ENCODE data around the gene IFNLR1. TPM values are rescaled to one million over a fixed set of nuclear protein-coding genes. Genes with fewer than 3 reads are reported as not detected.

Gene IFNLR1
- total RNA-seq, 1 experiment from 2014 or later, result 9.6 TPM

DNA sequence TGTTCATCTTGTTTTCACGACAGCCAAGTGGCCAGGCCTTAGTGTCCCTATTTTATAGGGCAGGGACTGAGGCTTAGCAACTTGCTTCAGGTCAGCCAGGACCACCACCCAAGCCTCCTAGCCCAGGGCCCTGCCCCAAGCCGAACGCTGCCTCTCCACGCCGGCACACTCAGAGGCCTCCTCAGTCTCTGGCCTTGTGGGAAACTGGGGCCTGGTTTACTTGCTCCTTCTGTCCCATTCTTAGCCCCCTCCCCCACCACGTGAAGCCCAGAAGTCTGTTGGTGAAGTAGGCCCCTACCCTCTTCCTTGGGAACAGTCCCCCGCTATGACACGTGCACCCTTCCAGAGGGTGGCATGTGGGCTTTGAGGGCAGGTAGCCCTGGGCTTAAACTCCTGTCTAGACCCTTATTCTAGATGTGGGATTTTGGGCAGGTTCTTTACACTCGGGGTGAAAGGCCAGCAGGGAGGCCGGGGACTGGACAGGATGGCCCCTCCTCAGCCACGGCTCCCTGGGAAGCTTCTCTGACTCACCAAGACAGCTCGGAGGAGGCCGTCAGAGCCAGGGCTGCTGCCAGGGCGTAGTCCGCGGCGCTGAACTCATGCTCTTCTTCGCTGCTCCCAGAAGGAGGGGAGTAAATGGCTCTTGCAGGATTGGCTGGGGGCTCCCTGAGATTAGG, 79.5 kb downstream of the IFNLR1 start:
- Mint-ChIP-seq H3K36me3 (ENCODE audit: insufficient read depth in 1 of 3, low read depth in 3 of 3) (no peaks in the 10 kb centered on the region), H3K9me3 (no peaks in the 10 kb centered on the region), H3K27ac (peak overlapping the region in 2 of 3 experiments; percentile 40 to 53; a peak in 3 of 7 replicates), H3K27me3 (ENCODE audit: low read depth) (peaks cover 9% of the 10 kb centered on the region), H3K4me1 (peaks cover 16 to 36% of the 10 kb centered on the region in 2 experiments), H3K4me3 (no peak overlapping the region)
- Histone ChIP-seq H3K79me2 (ENCODE audit: insufficient read depth, low read length) (no peaks in the 10 kb centered on the region), H2BK20ac (ENCODE audit: low read depth, low read length, poor library complexity, severe bottlenecking) (no peak overlapping the region), H3K4me1 (ENCODE audit: insufficient read depth, low read length) (no peaks in the 10 kb centered on the region), H4K20me1 (ENCODE audit: control insufficient read depth, insufficient read depth, insufficient read length) (no peaks in the 10 kb centered on the region), H2BK5ac (ENCODE audit: insufficient read length, low read length) (no peak overlapping the region), H2AK5ac (ENCODE audit: insufficient read length, low read length) (no peak overlapping the region), H3K14ac (ENCODE audit: insufficient read depth, low read length) (no peak overlapping the region), H3K18ac (ENCODE audit: insufficient read length, low read depth, low read length) (no peak overlapping the region), H3K79me1 (ENCODE audit: insufficient read depth, low read depth, low read length, poor library complexity, severe bottlenecking) (no peaks in the 10 kb centered on the region), H3K4ac (ENCODE audit: low read depth, low read length) (no peak overlapping the region), H3T11ph (ENCODE audit: low read length) (no peak overlapping the region), H2BK120ac (ENCODE audit: low read depth, low read length, poor library complexity, severe bottlenecking) (no peak overlapping the region), H3K9ac (ENCODE audit: extremely low read depth, insufficient read length, low read length) (no peak overlapping the region), H2AFZ (ENCODE audit: low read length) (no peak overlapping the region), H3K4me2 (ENCODE audit: insufficient read depth, insufficient read length, low read length) (no peak overlapping the region), H3K27me3 (ENCODE audit: insufficient read depth, low read length) (no peaks in the 10 kb centered on the region), H3K23ac (ENCODE audit: insufficient read length, low read depth, low read length) (no peak overlapping the region), H2BK15ac (ENCODE audit: low read depth, low read length) (no peak overlapping the region), H4K8ac (replicated peaks; ENCODE audit: insufficient read length, low read depth, low read length) (no peak overlapping the region), H4K91ac (ENCODE audit: insufficient read length, low read depth, low read length) (no peak overlapping the region), H3K9me3 (ENCODE audit: control insufficient read depth, low read depth, low read length) (no peaks in the 10 kb centered on the region), H3K56ac (ENCODE audit: insufficient read length, low read depth, low read length) (no peak overlapping the region), H3K27ac (ENCODE audit: insufficient read length, low read depth, low read length) (no peak overlapping the region), H4K5ac (ENCODE audit: insufficient read length, low read depth, low read length) (no peak overlapping the region), H2BK12ac (ENCODE audit: insufficient read length, low read depth, low read length) (no peak overlapping the region), H3K23me2 (ENCODE audit: insufficient read length, low read depth, low read length, poor library complexity, severe bottlenecking) (no peaks in the 10 kb centered on the region)
- no peak for DNase-seq
- TF ChIP-seq CTCF (conservative IDR thresholded peaks at IDR 0.05), result no peak
- no CpG with 5 or more reads among the region's 18 CpGs for WGBS (ENCODE audit: extremely low coverage, insufficient read length, low lambda C conversion rate)

Data from H9 (cell line).